K562 (cell line): ENCODE results near the gene KDF1. TPM values are rescaled to one million over a fixed set of nuclear protein-coding genes. Genes with fewer than 3 reads are reported as not detected.
A peak's percentile ranks its signal among the peaks of the same experiment; 100 is the strongest.

ENCODE experiments used
- AFF1 ChIP-seq, 2 experiments: fragments of 450-650 bp; IDR thresholded peaks; 2 replicates each; pipeline ENCODE4 v1.6.1; 2018; ENCODE audit warnings: mild to moderate bottlenecking in 2 of 2, low read depth in 1 of 2; ENCODE audit not compliant: partially characterized antibody in 2 of 2
- CREB1 ChIP-seq, 2 experiments: sonication (generic) in 1 of 2; formaldehyde crosslinking in 1 of 2; IDR thresholded peaks; 2 replicates each; pipeline versions ENCODE4 v1.6.1 to v1.8.0; 2012 to 2022; ENCODE audit warnings: inconsistent platforms in 1 of 2, mild to moderate bottlenecking in 1 of 2, missing genetic modification reagents in 1 of 2, moderate library complexity in 1 of 2
- EHMT2 ChIP-seq: fragments of 450-650 bp; IDR thresholded peaks from 2 replicates; pipeline ENCODE4 v1.6.1; 2018; ENCODE audit warnings: antibody characterized with exemption
- ELF2 ChIP-seq: fragments of 250-450 bp; sonication (Bioruptor Pico); IDR thresholded peaks from 2 replicates; pipeline ENCODE4 v1.5.0; 2021; ENCODE audit warnings: mild to moderate bottlenecking
- PML ChIP-seq: IDR thresholded peaks from 2 replicates; pipeline ENCODE4 v1.6.1; 2012; ENCODE audit warnings: low read length, inconsistent platforms
- POLR3G ChIP-seq: IDR thresholded peaks from 2 replicates; pipeline ENCODE4 v1.6.1; 2011; ENCODE audit not compliant: insufficient read length, insufficient replicate concordance; ENCODE audit errors: extremely low read depth
- RBM22 ChIP-seq: fragments of 200-400 bp; formaldehyde crosslinking; IDR thresholded peaks from 2 replicates; pipeline ENCODE4 v1.6.1; 2018; ENCODE audit warnings: low read length, low read depth; ENCODE audit not compliant: poor library complexity, severe bottlenecking
- SMC3 ChIP-seq: conservative IDR thresholded peaks from 2 replicates; pipeline ENCODE4 v1.6.1; 2011; ENCODE audit warnings: low read depth, low read length, improper control_type of control experiment; ENCODE audit not compliant: insufficient read depth
- TCFL5 ChIP-seq: fragments of 250-450 bp; sonication (Bioruptor Pico); conservative IDR thresholded peaks from 2 replicates; pipeline ENCODE4 v1.6.1; 2021; ENCODE audit warnings: mild to moderate bottlenecking, moderate library complexity, matching md5 sums
- TEAD1 ChIP-seq, 2 experiments: fragments of 450-650 bp in 1 of 2; sonication (generic) in 1 of 2; formaldehyde crosslinking; IDR thresholded peaks; 2 replicates each; pipeline versions ENCODE4 v1.4.0 to v1.8.0; 2020 to 2022; ENCODE audit warnings: mild to moderate bottlenecking in 2 of 2, missing genetic modification reagents in 1 of 2
- ZNF175 ChIP-seq: fragments of 200-800 bp; sonication (Bioruptor generic); IDR thresholded peaks from 2 replicates; pipeline ENCODE4 v1.6.1; 2016; ENCODE audit warnings: low read depth, mild to moderate bottlenecking, missing genetic modification characterization, missing compliant biosample characterization
- ZNF445 ChIP-seq: fragments of 250-450 bp; sonication (Bioruptor Pico); IDR thresholded peaks from 2 replicates; pipeline ENCODE4 v1.4.0; 2020; ENCODE audit warnings: low read depth, mild to moderate bottlenecking, moderate library complexity
- polyA plus RNA-seq, 8 experiments: library from polyadenylated mRNA; depleted of rRNA in 4 of 8; stranded (reverse) in 5 of 8; unstranded in 3 of 8; fragments of >200 nt; fragmentation: Nextera tagmentation in 2 of 8; fragmentation: Illumina TruSeq in 1 of 8; extraction: Ambion mirVana in 2 of 8; extraction: Trizol in 1 of 8; gene quantifications; 2 replicates each; pipeline versions ENCODE4 v1.2.1 to v1.2.3, GENCODE V29; 2011 to 2014; ENCODE audit warnings: inconsistent platforms in 1 of 8, missing spikeins in 1 of 8
- total RNA-seq, 7 experiments: library from RNA; depleted of rRNA in 6 of 7; stranded (reverse); fragments of >200 nt in 6 of 7; fragmentation: Illumina TruSeq in 2 of 7; extraction: Trizol in 2 of 7; gene quantifications; 2 replicates each; pipeline versions ENCODE4 v1.2.1 to v1.2.3, GENCODE V29; 2011 to 2021; ENCODE audit warnings: low replicate concordance in 1 of 7
- TF ChIP-seq, protein P1 (sequence below): fragments of 450-650 bp; formaldehyde crosslinking; IDR thresholded peaks from 2 replicates; pipeline ENCODE4 v1.4.0; 2020; ENCODE audit warnings: mild to moderate bottlenecking
- TF ChIP-seq, protein P2 (sequence below): sonication (generic); formaldehyde crosslinking; IDR thresholded peaks from 2 replicates; pipeline ENCODE4 v1.8.0; 2022; ENCODE audit warnings: missing genetic modification reagents, mild to moderate bottlenecking, borderline replicate concordance
- TF ChIP-seq, protein P3 (sequence below): sonication (generic); formaldehyde crosslinking; IDR thresholded peaks from 2 replicates; pipeline ENCODE4 v1.8.0; 2022; ENCODE audit warnings: mild to moderate bottlenecking, missing genetic modification reagents

Gene KDF1
- total and polyA plus RNA-seq, 9 of the 15 experiments (the other 6 are each of a cell fraction or from before 2014, with no cell fraction given): 0.38 to 1.9 (median 0.83) TPM

DNA sequence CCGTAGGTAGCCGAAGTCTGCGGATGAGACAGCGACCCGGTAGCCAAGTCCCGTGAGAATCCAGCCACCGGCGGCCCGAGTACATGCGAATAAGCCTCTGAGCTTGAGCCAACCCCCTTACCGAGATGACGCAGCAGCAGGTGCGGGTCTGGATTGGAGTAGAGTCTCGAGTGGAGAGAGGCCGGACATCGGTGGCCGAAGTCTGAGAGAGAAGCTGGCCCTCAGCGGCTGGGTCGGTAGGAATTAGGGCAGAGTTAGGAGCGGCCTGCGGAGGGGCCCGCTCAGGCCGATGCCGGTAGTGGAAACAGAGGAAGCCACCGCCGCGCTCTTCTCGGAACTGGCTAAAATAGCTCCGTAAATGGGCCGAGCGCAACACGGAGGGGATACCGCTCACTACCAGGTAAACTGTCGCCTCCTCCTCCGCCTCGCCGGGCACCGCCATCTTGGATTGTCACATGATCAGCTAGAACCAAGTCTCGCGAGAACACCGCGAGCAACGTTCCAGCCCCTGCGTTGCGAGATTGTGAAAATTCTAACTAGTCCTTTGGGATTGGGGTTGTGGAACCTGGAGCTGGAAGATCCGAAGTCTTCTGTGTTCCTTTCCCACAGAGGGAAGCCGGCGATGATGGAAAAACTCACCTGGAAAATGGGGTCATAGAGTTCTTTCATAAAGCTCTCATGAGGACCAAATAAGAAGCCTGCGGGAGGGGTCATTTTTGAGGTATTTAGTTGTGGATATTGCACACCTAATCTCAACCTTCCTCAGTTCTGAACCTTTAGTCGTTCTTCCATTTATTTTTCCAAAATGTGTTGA, 60.1 kb downstream of the KDF1 start, which contains the start of gene GPATCH3 (continued):
- no peak; the same call in 1 of the 2 replicates for TF ChIP-seq TCFL5 (CRISPR knock-in tag)
- TF ChIP-seq SMC3: no peak
- TF ChIP-seq CREB1 (IDR thresholded peaks at IDR 0.05): peak; percentile 56
- TF ChIP-seq CREB1 (CRISPR knock-in tag; IDR thresholded peaks at IDR 0.05): no peak
- TF ChIP-seq, protein P1, sequence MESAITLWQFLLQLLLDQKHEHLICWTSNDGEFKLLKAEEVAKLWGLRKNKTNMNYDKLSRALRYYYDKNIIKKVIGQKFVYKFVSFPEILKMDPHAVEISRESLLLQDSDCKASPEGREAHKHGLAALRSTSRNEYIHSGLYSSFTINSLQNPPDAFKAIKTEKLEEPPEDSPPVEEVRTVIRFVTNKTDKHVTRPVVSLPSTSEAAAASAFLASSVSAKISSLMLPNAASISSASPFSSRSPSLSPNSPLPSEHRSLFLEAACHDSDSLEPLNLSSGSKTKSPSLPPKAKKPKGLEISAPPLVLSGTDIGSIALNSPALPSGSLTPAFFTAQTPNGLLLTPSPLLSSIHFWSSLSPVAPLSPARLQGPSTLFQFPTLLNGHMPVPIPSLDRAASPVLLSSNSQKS (CRISPR knock-in tag): no peak
- no peak for TF ChIP-seq ZNF445 (CRISPR knock-in tag)
- TF ChIP-seq RBM22: no peak
- TF ChIP-seq, protein P2, sequence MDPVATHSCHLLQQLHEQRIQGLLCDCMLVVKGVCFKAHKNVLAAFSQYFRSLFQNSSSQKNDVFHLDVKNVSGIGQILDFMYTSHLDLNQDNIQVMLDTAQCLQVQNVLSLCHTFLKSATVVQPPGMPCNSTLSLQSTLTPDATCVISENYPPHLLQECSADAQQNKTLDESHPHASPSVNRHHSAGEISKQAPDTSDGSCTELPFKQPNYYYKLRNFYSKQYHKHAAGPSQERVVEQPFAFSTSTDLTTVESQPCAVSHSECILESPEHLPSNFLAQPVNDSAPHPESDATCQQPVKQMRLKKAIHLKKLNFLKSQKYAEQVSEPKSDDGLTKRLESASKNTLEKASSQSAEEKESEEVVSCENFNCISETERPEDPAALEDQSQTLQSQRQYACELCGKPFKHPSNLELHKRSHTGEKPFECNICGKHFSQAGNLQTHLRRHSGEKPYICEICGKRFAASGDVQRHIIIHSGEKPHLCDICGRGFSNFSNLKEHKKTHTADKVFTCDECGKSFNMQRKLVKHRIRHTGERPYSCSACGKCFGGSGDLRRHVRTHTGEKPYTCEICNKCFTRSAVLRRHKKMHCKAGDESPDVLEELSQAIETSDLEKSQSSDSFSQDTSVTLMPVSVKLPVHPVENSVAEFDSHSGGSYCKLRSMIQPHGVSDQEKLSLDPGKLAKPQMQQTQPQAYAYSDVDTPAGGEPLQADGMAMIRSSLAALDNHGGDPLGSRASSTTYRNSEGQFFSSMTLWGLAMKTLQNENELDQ: no peak
- TF ChIP-seq PML: peak; percentile 90
- TF ChIP-seq EHMT2: no peak
- TF ChIP-seq TEAD1 (CRISPR knock-in tag; IDR thresholded peaks at IDR 0.05): peak; percentile 5 to 83; a peak in 1 of 4 replicates
- TF ChIP-seq, protein P3, sequence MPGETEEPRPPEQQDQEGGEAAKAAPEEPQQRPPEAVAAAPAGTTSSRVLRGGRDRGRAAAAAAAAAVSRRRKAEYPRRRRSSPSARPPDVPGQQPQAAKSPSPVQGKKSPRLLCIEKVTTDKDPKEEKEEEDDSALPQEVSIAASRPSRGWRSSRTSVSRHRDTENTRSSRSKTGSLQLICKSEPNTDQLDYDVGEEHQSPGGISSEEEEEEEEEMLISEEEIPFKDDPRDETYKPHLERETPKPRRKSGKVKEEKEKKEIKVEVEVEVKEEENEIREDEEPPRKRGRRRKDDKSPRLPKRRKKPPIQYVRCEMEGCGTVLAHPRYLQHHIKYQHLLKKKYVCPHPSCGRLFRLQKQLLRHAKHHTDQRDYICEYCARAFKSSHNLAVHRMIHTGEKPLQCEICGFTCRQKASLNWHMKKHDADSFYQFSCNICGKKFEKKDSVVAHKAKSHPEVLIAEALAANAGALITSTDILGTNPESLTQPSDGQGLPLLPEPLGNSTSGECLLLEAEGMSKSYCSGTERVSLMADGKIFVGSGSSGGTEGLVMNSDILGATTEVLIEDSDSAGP (CRISPR knock-in tag): no peak
- no peak for TF ChIP-seq ZNF175
- TF ChIP-seq AFF1 (IDR thresholded peaks at IDR 0.05; ENCODE audit: low read depth in 1 of 2, partially characterized antibody in 2 of 2): peak; percentile 65 to 96
- no peak for TF ChIP-seq POLR3G
- TF ChIP-seq ELF2: no peak; the same call in 1 of the 2 replicates
